GM19238 (cell line): ENCODE data around the gene ZDHHC24.

Experiments used
- DNase-seq: peaks from one replicate; pipeline ENCODE4 v3.0.0; 2011; ENCODE audit warnings: low spot score; ENCODE audit not compliant: insufficient read length

Gene ZDHHC24

DNA sequence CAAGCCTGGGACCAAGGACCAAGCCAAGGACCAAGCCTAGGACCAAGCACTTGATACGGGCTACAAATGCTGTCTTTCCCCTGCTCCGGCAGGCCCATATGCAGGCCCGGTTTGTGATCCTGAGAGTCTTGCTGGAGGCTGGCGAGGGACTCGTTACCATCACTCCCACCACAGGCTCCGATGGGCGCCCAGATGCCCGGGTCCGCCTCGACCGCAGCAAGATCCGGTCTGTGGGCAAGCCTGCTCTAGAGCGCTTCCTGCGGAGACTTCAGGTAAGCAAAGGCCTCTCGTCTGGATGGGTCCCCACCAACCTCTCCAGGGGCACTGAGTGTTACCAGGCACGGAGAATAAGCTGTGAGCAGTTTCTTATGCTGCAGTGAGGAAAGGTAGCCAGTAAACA lies 48.6 kb downstream of the ZDHHC24 start:
- DNase-seq, result no peak

- DNase-seq, result no peak
Measured at GRCh38 chr11:66495401-66495854, 50.4 kb downstream of the ZDHHC24 start.

GRCh38 chr11:66494935-66495334 lies 50.9 kb downstream of the ZDHHC24 start:
- no peak for DNase-seq

GRCh38 chr11:66494458-66494857 lies 51.4 kb downstream of the ZDHHC24 start:
- no peak for DNase-seq

GRCh38 chr11:66493130-66493529 lies 52.7 kb downstream of the ZDHHC24 start:
- DNase-seq, result no peak

DNA sequence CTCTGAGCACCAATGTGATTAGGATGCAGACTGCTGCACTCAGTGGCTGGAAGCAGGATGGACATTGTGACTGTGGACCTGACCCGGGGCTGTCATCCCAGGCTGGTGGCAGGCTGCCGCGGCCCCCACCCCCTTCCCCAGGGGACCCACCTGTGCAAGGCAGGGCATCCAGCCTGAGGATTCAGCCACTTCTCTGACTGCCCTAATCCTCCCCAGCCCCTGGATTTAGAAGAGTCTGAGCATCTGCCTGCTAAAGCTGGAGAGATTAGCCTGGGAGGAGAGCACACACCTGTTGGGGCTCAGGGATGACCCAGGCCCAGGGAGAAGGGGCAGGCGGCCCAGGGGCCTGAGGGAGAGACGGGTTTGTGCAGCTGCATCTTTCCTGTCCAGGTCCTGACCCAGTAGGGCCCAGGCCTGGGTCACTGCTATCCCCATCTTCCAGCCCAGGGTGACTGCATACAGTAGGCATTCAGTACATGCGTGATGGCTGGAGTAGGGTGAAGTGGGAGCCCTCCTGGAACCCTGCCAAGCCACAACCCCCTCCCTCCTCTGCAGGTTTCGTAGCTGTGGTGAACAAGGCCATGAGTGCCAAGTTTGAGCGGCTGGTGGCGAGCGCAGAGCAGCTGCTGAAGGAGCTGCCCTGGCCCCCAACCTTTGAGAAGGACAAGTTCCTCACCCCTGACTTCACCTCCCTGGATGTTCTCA lies 53.5 kb downstream of the ZDHHC24 start:
- no peak for DNase-seq

DNA sequence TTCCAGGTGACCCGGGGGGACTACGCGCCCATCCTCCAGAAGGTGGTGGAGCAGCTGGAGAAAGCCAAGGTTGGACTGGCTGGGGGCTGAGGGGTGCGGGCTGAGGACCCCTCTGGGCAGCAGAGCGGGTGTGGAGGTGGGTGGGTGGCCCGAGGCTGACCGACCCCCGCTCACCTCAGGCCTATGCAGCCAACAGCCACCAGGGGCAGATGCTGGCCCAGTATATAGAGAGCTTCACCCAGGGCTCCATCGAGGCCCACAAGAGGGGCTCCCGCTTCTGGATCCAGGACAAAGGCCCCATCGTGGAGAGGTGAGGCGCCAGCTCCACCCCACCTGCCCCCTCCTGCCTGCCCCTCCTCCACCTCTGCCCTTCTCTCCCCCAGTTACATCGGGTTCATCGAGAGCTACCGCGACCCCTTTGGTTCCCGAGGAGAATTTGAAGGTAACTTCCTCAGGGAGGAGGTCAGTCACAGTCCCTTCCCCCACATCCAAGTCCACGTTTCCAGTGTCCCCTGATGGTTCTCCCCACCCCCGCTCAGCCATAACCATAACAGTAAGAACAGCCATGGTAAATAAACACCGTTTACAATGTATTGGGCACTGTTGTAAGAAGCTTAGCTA lies 54.4 kb downstream of the ZDHHC24 start:
- DNase-seq, result no peak

DNA sequence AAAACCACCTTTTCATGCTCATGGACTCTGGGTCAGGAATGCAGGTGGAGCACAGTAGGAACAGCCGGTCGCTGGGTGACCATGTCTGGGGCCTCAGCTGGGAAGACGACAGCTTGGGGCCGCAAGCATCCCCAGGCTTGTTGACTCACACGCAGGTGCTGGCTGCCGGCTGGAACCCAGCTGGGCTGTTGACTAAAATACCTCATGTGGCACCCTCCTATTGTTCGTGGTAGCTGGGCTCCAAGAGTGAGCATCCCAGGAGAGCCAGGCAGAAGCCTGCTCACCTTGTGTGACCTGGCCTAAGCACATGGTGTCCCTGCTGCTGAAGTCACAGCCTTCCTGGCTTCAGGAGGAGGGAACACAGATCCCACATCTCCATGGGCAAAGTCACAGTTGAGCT lies 56.2 kb downstream of the ZDHHC24 start:
- DNase-seq, result no peak

DNA sequence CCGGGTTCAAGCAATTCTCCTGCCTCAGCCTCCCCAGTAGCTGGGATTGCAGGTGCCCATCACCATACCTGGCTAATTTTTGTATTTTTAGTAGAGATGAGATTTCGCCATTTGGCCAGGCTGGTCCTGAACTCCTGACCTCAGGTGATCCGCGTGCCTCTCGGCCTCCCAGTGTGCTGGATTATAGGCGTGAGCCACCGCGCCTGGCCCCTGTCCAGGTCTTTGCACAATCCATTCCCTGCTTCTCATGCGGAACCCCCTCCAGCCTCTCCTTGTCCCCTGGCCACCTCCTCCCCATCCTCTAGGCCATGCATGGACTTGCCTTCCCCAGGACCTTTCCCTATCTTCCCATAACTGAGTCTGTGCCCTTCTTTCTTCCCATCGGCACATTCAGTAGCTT lies 56.9 kb downstream of the ZDHHC24 start:
- no peak for DNase-seq

- DNase-seq, result no peak
Measured at GRCh38 chr11:66484806-66485380, 61.0 kb downstream of the ZDHHC24 start.

DNA sequence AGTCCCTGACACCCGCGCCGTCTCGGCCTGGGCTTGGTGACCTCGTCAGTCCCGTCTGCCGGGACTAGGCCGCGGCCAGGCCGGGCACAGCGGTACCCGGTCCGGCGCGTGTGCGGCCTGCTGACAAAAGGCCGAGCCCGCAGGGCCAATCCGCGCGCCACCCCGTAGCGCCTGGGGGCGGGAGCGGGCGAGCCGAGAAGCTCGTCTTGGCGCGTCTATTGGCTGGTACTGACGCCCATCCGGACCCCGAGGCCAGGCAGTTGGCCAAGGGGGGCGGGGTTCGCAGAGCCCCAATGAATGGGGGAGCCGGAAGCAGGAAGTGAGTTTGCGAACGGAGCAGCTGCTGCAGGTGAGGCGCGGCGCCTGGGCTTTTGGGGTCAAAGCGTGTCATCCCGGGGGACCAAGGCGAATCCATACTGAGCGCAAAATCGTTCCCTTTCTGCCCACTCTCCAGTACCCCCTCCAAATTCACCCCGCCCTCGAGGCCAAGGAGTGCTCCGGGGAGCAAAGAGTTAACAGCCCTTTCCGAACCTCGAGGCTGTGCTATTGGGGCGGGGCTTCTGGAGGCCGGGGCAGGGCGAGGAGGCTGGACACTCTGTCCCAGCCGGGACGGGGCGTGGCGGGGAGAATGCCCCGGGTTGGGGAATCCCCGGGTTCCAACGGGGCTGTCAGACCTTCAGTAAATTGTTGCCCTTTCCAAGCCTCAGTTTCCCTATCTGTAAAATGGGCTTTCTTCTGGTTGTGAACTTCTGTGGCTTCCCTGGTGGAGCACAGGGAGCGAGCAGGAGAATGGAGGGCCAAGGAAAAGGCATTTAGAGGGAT lies 65.5 kb downstream of the ZDHHC24 start, which contains the start of gene DPP3:
Gene DPP3, plus strand, starts transcription at position 318 of the 822 bp plus-strand sequence. CDS start 1,767 bp downstream, outside the sequence.
- DNase-seq, result peak; percentile 100

DNA sequence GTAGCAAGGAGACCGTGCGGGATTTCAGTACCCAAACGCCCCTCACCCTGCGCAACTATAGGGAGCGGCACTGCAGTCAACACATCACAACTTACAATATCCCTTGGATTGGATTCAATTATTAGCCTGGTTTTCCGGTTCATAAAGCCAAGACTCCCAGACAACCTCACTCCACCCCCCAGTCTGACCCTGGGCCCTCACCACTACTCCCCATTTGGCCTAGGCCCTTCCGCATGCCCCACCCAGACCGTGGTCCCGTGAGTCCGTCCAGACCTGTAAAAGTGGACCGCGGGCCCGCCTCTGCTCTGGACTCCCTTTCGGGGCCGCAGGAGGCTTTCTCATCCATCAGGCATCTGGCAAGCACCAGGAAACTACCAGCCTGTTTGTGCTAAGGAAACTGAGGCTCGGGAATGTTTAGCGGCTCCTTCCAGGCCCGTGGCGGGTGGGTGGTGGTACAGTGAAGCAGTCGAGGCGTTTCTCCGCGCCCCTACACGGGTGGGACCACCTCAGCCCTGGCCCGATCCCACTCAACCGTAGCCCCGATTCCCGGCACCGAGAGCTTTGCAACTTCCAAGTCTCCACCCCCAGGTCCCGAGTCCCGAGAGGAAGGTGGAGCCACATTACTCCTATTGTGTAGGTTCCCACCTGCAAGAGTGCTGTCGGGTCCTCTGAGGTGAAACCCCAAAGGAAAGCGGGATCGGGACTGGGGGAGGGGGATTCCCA lies 66.3 kb downstream of the ZDHHC24 start:
- no peak for DNase-seq

DNA sequence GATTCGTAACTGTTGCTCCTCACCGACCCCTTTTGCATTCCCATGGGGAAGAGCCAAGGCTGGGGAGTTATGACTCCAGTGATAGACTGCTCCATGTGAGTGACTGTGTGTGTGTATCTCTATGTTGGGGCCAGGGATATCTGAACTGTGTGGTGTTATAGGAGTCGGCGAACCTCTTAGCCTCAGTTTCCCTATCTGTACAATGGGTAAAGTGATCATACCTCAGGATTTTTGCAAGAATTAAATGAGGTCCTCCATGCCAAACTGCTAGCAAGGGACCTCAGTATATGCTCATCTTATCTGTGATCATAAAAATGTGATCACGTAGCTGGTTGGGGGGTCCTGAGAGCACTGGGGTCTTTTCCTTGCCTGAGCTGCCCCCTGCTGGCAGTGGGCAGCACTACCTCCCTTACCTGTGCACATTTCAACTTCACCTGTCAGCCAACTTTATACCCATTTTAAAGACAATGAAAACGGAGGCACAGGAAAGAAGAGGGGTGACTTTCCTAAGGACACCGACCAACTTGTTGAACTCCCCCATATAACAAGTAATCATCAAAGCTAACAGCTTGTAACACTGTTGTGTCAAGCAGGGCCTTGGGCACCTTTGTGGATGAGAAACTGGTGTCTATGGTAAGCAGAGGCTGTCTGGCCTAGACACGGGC lies 67.0 kb downstream of the ZDHHC24 start:
- peak; percentile 57 for DNase-seq

GRCh38 chr11:66477263-66478201 lies 68.3 kb downstream of the ZDHHC24 start:
- no peak for DNase-seq

DNA sequence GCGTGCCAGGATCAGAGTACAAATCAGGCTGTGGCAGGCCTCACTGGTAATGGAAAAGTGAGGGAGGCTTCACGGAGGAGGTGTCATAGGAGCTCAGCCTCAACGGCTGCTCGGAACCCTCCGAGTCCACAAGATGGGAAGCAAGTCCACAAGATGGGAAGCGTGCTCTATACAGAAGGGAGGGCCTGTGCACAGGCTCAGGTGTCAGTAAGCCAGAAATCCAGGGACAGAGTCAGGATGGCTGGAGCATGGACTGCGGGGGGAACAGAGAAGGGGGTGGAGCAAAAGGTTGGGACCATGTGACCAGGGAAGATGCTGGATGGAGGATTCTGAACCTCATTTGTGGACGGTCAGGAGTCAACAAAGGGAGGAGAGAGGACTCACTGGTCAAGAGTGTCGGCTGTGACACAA lies 69.0 kb downstream of the ZDHHC24 start:
- no peak for DNase-seq

GRCh38 chr11:66476173-66476840 lies 69.5 kb downstream of the ZDHHC24 start:
- DNase-seq, result no peak

DNA sequence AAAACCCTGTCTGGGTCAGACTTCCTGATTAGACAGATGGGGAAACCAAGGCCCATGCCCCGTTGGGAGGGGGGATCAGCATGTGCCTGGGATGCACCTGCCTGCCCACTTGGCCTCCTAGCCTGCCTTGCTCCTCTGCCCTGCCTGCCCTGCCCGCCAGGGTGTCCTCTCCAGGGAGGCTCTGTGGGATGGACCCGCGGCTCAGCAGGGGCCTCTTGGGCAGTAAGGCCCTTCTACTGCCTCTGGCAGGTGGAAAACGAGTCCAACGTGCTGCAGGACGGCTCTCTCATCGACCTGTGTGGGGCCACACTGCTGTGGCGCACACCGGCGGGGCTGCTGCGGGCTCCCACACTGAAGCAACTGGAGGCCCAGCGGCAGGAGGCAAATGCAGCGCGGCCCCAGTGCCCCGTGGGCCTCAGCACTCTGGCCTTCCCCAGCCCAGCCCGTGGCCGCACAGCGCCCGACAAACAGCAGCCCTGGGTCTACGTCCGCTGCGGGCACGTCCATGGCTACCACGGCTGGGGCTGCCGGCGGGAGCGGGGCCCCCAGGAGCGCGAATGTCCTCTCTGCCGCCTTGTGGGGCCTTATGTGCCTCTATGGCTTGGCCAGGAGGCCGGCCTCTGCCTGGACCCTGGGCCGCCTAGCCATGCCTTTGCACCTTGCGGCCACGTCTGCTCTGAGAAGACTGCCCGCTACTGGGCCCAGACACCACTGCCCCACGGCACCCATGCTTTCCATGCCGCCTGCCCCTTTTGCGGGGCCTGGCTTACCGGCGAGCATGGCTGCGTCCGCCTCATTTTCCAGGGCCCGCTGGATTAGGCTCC lies 70.3 kb downstream of the ZDHHC24 start:
- no peak for DNase-seq
